ENCODE data around the gene CCDC92. TPM values are rescaled to one million over a fixed set of nuclear protein-coding genes. Genes with fewer than 3 reads are reported as not detected.

The CCDC92 gene
- total RNA-seq, 1 donor from 2014 or later = 9.9 TPM

DNA sequence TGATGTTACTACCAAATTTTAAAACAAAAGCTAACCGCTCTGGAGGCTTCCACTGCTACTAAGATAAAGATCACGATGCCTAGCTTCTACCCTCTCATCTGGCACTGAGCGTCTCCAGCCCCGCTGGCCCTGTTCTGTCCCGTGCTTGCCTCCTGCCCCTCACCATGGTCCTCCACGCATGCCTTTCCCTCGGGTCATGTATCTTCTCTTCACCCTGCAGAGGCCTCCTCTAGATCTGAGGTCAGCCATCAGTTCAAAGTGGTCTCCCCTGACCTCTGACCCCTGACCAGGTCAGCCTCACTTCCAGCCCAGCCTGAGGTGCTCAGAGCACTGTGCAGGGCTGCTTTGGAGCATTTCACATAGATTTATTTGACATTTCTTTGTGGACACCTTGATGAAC is 28.7 kb upstream of the CCDC92 start:
- ATAC-seq = no peak

DNA sequence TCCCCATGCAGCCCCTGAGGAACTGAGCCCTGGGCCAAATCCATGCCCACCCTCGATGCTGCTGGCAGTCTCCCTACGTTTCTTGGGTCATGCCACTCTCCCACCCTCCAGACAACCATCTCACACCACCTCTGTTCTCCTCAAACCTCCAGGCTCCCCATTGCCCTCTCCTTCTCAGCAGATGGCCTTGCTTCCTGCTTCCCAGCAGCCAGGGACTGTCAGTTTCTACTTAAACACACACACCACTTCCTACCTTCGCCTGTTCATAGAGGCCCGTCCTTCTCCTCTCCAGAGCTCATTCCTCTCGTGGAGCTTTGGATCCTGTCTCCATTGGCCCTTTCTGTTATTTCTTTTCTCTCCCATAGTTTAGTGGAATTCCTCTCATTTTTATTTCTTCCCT is 27.5 kb upstream of the CCDC92 start:
- ATAC-seq = no peak

DNA sequence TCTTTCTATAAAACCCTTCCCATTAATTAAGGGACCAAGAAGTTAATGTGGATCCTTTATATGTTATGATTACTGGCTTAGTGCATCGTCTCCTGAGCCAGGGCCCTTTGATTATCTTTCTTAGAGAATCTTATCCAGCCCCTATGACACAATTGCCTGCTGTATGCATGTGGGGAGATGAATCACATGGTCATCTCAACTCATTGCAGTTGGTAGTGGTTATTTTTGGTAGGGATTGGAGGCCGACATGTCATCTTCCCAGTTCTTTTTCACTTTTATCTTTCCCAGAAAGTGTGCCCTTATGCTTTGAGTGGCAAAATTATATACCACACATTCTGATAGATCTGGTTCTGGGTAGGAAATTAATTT is 26.3 kb upstream of the CCDC92 start:
- no peak for ATAC-seq

DNA sequence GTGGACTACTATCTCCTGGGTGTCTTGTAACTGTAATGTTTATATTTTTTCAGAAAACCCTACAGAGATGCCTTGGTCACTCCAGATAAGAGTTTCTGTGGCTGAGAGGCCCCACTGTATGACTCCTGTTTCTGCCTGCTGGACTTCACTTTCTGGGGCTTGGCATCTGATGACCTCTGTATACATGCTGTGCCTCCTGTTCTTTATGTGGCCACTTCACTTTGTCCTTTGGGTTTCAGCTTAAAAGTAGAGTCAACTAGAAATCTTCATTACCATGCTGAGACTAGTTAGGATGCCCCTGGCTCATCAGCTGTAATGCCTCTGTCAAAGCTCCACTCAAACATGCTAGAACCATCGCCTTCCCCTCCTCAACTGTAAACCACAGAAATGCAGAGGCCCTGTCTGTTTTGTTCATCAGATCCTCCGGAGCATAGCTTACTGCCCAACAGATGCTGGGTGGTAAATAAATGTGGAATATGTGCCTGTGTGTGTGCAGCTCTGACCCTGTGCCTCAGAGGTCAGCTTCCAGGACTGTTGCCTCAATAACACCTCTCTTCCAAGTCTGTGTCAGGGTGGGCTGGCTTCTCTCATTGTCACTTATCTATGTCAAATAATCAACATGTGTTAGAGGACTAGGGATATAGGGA is 25.8 kb upstream of the CCDC92 start:
- ATAC-seq = no peak

DNA sequence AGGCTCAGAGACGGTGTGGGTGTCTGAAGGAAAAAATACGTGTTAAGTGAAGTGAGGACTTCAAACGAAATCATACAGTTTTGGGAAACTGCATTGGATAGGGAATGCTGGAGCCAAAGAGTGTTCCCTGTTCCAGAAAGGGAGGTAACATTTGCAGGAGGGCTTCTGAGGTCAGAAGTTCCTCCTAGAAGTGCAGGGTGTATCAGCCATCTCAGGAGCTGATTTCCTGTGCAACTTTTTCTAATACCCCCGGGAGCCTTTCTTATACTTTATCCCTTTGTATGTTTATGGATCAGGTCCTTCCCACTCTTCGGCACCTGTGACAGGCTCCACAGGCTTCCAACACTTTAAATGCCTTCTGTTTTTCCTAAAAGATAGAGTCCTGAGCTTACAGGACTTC is 25.3 kb upstream of the CCDC92 start:
- no peak for ATAC-seq

DNA sequence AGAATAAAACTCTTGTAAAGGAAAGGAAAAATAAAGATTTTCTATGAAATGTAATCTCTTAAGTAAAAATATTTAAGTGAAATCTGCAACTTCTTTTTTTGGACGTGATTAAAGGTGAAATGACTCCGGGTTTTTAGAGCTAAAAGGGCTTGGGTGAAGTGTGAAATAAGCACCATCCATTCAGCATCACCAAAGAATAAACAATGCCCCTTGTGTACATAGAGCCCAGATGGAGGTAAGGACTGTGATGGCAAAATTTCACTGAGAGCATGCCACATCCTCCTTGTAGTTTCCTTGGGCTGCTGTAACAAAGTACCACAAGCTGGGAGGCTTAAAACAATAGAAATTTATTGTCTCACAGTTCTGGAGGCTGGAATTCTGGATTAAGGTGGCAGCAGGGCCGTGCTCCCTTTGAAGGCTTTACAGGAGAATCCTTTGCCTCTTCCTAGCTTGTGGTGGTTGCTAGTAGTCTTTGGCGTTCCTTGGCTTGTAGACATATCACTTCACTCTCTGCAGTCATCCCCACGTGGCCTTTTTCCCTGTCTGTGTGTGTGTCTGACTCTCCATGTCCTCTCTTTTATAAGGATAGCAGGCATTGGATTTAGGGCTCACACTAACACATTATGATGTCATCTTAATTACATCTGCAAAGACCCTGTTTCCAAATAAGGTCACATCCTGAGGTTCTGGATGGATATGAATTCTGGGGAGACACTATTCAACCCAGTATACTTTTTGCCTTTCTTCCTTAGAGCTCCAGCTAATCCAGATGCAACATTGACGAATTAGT is 24.6 kb upstream of the CCDC92 start:
- ATAC-seq = no peak

DNA sequence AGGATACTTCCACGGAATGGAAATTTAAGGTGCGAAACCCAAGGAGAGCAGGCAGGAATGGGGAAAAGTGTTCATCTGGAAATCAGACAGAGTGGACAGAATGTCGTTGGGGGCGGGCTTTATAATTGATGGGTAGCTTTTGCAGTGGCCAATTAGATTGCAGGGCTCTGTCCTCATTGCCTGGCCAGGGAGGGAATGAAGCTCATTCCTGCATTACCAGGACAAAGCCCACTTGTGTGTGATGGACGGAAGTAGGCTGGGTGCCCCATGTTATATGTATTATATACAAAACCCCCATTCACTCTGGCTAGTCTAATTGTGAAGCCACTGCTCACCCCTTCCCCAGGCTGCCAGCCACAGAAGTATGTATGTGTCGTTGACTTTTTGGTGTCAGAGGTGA is 23.9 kb upstream of the CCDC92 start:
- no peak for ATAC-seq

DNA sequence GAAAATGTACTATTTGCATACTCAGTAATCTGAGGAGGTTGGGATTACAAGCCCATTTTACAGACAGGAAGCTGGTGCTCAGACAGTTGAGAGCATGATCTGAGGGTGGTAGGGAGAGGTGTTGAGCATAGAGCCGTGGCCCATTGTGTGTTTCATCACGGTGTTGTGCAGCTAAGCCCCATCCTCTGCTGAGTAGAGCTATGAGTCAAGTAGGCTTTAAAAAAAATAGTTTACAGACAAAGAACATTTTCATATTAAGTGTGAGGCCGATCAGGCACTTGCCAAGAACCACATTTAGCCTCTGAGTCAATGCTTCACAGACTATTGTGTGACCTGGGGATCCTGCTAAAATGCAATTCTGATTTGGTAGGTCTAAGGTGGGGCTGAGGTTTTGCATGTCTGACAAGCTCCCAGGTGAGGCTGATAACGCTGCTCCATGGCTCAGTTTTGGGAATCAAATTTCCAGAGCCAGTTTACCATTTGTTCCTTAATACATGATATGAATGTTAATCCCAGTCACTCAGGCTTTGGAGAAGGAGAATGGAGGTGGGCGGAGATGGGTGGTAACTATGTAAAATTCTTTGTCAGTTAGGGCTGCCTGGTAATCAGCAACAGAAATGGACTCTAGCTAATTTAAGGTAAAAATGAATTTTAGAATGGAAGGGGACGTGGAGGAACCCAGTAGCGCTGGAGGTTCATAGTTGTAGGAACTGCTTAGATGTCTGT is 22.6 kb upstream of the CCDC92 start:
- peak; percentile 92 for ATAC-seq

DNA sequence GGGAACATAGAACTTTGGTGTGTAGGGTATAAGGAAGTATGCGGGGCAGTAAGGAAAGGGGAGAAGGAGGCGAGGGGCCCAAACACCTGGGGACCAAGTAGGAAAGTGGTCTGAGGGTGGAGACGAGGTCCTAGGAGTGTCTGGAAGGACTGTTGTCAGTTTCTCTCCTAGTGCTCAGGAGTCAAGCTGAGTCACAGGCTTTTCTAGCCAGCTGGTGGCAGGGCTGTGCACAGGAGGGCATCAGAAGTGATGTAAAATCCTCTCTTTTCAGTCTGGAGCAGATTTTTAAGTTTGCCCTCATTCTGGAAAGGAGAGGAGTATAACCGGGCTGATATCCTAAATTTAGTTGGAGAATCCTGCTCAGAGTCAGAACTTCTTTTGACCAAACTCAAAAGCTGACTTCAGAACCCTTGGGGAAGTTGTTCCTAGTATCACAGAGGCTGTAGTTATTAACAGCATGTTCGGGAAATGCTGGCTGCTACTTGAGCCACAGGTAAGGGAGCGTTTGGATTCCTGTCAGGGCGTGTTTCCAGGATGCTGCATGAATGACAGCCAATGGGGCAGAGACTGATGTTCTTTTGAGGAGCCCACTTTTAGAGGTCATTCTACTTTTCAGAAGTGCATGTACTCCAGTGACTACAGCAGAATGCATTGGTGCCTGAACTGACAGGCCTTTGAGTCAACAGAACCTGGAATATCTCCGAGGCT is 19.6 kb upstream of the CCDC92 start:
- no peak for ATAC-seq

DNA sequence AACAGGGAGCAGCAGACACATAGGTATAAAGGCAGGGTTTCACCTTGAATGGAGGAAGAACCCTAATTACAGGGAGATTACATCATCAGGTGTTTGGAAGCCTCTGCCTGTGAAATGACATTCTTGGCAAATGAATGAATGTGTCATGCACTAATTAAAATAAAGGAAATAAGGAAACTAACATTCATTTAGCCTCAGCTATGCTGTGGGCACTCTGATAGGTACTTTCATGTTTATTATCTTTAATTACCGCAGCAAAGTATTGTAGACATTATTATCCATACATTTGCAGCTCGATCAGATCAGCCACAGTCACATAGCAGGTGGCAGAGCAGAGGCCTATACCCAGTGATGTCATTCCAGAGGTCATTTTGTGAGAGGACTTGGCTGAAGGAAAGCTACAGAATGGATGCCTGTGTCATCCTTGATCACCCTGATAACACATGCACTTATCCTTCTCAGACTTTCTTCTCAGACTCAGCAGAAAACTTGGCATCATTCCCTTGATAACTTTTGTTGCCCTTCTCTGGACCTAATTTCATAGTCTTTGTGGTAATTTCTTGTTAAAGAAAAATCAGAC is 18.8 kb upstream of the CCDC92 start:
- peak; percentile 47 for ATAC-seq

DNA sequence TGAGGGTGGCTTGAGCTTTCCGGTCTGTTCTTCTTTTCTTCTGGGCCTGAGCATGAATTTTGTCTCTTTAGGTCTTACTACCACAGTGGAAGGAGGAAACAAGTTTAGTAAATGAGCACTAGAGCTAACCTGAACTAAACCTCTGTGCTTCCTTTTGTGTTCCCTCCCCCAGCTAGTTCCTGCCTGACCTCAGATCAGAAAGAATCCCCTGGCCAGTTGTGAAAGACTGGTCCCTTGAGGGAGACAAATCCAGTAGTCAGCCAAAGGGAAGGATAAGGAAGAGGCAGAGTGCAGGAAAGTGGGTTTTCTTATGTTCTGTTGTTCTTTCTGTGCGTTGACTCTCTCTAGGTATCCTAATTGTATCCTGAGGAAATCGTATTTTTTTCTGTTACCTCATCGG is 17.9 kb upstream of the CCDC92 start:
- no peak for ATAC-seq

DNA sequence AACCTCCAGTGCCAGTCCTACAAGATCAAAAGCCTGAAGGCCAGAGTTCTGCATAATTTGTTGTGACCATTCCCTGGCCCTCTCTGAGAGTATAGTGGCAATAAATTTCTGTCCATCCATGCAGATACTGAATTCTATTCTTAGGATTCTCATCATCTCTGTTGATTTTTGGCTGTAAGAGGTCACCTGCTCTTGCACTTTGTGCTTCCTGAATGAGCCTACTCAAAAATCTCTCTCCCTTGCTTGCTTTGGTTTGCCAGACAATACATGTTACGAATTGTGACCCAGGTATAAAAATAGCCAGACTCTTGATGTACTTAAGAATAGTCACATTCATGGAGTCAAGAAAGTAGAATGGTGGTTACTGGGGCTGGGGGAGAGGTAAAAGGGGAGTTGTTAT is 17.1 kb upstream of the CCDC92 start:
- no peak for ATAC-seq

DNA sequence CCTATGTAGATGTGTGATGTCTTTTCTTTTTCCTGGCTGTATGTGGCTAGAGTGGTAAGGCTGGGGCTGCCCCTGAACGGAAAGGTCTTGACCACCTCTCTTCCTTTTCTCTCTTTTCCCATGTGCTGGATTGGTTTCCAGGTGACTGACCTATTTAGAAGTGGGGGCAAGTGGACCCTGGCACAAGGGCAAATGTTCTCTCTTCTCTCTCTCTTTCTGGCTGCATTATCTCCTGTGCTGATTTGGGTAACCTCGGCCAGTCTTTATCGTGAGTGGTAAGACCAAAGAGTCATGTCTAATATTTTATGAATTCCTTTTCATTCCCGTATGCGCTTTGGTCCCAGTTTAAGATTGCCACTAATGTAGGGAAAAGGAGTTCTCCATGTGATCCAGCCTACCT is 16.5 kb upstream of the CCDC92 start:
- no peak for ATAC-seq

DNA sequence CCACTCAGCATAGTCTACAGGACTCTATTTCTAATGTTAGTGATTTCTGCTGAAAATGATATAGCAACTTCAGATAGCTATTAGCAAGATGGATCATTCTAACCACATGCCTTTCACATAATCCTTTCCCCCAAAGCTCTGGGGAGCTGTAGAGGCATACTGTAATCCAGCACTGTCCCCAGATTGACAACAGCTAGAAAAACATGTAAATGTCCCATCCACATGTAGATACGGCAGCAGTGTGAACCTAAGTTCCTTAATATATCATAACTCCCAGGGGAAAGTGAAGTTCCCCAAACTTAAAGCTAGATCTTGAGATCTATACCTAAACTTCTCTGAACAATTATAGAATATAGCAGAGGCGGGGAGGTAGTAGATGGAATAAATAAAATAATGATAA is 14.4 kb upstream of the CCDC92 start:
- no peak for ATAC-seq

DNA sequence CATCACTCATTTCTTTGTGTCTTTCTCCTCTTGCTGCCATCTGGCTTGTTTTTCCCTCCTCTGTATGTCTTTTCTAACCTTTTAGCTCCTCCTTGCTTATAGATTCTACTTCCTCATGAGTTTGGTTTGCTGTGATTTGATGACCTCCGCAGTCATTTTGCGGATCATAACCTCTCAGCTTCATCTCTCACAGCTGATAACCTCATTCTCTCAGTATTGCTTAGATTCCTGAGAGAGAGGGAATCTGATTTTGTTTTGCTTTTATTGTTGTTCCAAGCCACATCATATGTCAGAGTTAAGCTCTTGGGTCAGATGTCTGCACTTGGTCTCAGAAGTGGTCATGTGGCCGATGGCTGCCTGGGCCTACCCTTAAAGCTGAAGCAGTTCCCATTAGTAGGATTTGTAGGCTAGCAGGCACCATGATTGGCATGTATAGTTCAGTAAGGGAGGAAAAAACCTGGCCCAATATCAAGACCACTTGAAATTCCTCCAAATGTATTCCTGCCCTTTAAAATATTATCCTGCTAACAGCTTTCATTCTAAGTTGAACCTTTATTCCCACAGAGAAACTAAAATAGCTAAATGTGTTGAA is 13.8 kb upstream of the CCDC92 start:
- no peak for ATAC-seq

DNA sequence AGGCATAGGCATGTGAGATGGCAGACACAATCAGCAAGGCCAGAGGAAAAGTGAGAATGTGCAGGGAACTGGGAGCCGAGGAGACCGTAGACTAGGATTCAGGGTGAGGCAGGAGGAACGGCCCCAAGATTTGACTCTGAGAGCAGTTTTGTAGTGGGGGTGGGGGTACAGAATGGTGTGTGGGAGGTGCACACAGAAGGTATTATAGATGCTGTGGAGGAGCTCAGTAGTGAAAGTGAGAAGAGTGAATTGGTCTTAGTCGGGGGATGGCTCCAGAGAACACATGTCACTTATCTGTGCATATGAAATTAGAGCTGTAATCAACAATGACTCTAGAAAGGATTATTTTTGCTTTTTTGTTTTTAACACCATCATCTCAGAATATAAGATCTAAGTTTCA is 12.3 kb upstream of the CCDC92 start:
- ATAC-seq = no peak

DNA sequence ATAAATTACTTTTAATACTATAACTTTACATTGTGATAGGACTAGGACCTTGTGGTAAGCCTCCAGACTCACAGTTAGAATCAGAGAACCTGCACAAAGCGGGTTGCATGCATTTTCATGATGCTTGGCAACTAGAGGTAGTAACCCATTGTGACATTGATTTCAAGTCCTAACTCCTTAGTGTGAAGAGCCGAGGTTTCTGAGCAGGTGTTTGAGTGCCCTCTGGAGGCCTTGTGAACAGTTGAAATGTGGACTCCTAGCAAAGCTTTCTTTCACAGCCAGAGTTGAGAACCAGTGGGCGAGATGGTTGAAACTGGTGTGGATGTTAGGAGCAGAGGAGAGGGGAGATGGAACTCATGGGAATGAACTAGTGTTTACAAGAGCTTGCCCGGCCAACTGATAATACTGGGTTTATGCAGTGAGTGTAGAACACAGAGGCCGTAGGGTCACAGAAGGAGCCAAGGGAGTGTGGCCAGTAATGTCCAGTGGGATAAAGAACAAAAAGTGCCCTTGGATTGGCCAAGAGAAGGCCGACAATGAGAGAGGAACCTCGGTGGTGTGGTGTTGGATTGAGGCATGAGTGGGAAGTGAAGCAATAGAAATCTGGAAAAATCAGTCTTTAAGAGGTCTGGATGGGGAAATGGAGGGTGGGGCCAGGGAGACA is 11.3 kb upstream of the CCDC92 start:
- ATAC-seq = peak; percentile 76

DNA sequence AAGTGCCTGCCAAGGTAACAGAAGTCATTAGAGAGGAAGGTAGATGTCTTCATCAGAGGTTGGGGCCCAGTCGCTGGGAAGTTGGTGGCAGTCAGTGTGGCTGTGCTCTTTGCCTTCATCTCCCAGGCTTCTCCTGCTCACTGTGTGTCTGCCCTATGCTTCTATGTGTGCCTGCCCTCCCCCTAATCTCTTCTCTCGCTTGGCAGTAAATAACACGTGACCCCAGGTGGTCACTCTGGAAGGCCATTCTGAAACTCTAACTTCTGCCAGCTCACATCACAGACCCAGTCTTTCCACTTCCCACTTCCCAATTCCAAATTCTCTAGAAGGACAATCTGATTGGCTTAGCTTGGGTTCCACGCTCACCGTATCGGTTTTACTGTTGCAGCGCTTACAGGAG is 9.6 kb upstream of the CCDC92 start:
- ATAC-seq = no peak

DNA sequence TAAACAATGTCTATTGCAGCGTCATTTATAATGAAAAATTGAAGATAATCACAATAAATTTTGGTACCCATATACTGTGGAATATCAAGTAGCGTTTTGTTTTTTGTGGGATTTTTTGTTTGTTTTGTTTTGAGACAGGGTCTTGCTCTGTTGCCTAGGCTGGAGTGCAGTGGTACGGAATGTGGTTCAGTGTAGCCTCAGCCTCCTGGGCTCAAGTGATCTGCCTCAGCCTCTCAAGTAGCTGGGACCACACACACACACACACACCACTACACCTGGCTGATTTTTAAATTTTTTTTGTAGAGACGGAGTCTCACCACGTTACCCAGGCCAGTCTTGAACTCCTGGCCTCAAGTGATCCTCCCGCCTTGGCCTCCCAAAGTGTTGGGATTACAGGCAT is 6.9 kb upstream of the CCDC92 start:
- ATAC-seq = no peak

DNA sequence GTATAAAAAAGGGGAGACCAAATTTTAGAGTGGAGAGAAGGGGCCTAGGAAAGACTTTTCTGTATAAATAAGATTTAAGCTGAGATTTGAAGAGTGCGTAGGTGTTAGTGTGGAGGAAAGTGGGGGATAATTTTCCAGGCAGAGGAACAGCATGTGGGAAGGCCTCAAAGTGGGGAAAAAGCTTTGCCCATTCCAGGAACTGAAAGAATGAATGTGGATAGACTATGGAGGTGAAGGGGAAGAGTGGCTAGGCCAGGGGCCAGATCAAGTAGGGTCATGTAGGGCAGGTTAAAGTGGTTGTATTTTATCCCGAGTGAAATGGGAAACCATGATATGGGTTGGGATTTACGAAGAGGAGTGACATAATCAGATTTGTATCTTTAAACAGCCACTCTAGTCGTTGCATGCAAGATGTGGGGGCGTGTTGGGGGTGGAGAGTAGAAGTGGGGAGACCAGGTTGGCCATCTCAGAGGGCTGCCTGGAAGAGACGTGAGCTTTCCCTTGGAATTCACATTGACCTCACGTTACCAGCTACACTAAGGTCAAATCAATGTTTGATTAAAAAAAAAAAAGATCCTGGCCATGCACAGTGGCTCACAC is 3.7 kb upstream of the CCDC92 start:
- ATAC-seq = no peak

DNA sequence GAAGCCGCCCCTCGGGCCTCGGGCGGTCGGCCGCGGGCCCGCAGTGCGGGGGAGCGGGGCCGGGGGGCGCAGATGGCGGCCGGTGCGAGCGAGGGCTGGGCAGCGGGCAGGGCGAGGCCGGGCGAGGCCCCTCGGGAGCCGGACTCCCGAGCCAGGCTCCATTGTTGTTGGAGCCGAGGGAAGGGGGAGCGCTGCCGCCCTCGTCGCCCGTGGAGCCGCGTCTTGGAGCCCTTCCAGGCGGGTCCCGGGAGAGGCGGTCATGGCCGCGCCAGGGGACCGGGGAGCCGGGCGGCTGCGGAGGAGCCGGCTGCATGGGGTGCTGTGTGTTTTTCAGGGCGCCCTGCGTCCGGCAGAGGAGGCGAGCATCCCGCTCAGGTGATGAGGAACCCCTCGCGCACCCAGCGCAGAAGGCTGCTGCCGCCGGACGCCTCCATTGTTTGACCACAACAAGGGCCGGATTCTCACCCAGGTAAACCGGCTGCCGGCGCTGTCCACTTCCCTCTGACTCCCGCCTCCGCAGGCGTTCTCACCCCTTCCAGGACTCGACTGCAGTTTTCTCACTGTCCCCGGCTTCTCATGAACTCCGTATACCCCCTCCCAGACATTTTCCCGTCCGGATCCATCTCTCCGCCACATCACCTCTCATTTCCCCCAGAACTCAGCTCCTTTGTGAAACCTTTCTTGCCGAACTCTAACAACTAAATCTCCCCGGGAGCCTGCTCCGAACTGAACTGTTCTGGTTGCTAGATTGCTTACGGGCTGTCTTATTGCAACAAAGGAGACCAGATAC is 1.1 kb upstream of the CCDC92 start:
- peak; percentile 3 for ATAC-seq
